ENCODE data around the gene UXT. TPM values are rescaled to one million over a fixed set of nuclear protein-coding genes. Genes with fewer than 3 reads are reported as not detected.
"Not testable (repeated sequence)": the region's sequence is repeated elsewhere in the genome, so short reads cannot be mapped to it uniquely, and the experiment has no call there.

Gene UXT, protein sequence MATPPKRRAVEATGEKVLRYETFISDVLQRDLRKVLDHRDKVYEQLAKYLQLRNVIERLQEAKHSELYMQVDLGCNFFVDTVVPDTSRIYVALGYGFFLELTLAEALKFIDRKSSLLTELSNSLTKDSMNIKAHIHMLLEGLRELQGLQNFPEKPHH
- 86.5 TPM for total RNA-seq
- long read RNA-seq, transcript UXT-201 (7 exons, 574 nt), result major isoform, 19 of 28 reads
- long read RNA-seq, partial matches to known transcripts, result 1 of 28 reads
- long read RNA-seq, other reads (novel, unspliced or antisense), result 4 of 28 reads

DNA sequence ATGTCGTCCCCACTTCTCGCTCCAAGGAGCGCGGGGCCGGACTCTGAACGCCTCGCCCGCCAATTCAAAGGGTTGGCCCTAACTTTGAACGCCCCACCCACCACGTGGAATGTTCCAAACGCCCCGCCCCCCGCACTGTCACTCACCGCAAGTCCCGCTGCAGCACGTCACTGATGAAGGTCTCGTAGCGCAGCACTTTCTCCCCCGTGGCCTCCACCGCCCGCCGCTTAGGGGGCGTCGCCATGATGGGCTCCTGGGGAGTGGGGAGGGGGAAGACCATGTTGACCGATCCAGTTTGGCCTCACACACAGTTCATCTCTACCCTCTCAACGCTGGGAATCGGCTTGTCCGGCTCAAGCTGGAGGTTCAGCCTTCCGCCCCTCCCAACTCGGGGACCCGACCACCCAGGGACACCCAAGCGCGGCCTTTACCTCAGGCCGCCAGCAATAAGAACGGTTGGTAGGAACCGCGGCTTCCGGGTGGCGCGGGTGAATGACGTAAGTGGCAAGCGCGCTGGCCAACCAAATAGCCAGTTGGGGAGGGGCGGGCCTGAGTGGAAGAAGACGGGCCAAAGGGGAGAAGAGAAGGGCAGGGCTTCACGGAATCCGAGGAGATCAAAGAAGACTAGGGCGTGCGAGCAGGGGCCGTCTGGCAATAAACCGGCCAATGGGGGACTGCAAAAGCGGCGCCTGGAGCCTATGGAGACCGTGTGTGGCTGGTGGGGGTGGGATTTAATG is at the start of gene UXT:
UXT (minus strand) TSS at position 497 of the 737 bp plus-strand sequence; CDS start at position 244, 253 bp downstream.
- ATAC-seq (peak; percentile 94), DNase-seq (peak; percentile 90)
- intact Hi-C loops (cut with micrococcal nuclease), result no loop called here

DNA sequence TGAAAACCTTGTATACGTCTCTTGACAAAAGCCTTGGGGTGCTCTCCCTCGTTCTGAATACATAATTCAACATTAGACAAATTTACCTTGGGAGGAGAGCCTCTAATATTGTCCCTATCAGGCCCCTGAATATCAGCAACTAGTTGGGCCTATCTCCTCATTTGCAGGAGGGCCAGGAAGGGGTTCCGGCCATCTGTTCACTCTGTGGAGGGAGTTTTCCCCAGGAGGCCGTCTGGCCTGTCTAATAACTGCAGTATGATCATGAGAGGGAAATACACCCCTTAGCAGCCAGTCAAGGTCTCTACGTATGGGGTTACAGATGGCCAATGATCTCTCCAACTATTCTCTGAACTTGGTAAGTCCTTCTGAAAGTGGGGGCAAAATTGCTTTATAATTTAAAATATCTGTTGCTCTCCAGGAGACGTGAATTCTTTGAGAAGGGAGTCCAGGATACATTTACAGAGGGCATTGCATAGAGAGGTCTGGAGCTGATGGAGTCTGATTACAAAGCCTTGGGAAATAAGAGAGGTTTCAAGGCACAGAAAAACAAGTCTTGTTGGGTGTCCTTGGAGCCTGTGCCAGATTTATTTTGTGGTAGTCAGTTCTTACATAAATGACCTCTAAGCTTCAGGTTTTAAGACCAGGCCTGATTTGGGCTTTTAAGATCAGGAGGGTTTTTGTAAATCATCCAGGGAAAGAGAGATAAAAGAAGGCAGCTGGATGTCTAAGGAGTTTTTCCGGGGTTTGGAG is 48.2 kb upstream of the UXT start:
- ATAC-seq, result no peak

DNA sequence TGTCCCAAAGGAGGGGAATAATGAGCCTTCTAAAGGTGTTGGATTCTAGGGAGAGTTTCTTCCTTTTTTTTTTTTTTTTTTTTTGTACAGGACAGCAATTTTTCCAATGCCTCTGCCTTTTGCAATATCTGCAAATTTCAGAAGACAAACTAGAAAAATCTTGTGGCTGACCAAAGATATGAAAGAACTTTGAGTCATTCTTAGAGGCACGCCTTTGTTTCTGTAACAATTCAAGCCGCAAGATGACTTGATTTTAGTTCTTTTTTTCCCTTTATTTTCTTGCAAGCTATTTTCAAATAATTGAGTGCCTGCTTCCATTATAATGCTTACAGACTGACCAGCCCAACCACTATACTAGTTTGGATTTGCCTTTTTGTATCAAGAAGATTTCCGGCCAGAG is 47.6 kb upstream of the UXT start:
- intact Hi-C loops (cut with micrococcal nuclease), result no loop called here
- DNase-seq, result no peak
- ATAC-seq, result no peak

More for the DNA sequence above, 48.2 kb upstream of the UXT start:
- intact Hi-C loops (cut with micrococcal nuclease), result no loop called here
- DNase-seq, result no peak

DNA sequence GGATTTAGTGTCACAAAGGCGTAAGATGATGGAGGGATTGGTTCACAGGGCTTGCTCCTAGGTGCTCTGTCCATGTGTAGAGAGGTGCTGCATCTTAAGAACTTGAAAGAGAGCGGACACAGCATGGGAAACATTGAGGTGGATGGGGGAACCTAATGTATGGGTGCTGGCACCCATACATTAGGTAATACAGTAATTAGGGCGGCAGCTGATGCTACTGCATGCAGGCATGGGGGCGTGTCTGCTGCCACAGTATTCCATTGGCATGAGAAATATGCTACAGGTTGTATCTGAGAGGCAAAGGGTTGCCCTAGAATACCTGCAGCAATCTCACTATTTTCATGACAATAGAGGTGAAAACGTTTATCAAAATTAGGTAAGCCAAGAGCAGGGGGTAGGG is 45.8 kb upstream of the UXT start:
- no peak for ATAC-seq
- no peak for DNase-seq
- intact Hi-C loops (cut with micrococcal nuclease), result no loop called here

DNA sequence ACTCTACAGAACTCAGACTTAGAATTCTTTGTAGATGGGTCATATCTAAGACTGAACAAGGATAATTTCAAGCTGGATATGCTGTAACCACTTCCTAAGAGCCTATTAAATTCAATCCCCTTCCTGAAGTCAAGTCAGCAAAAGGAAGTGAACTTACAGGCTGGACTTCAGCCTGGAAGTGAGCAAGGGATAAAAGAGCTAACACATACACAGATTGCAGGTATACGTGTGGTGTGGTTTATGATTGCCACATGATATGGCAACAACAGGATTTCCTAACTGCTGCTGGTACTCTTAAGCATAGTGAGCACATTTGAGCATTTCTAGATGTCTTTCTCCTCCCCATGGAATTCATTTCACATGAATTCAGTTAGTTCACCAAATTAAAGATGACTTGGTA is 38.2 kb upstream of the UXT start:
- ATAC-seq (no peak), DNase-seq (no peak)
- intact Hi-C loops (cut with micrococcal nuclease), result no loop called here

DNA sequence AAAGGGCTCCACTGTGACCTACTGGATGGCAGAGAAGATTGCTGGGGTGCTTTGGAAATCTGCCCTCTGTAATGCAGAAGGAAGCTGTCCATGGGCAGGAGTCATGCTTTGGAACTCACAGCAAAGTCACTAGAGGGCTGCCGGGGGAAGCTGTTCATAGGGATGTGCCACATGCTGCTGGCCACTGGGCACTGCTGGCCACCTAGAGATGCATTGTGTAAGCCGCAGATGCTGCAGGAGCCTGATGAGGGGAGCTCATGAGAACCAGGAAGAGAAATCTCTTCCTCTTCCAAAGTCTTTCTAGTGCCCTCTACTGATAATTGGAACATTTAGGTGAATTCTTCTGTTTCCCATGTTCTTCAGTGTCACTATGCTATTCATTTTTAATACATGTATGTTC is 31.2 kb upstream of the UXT start:
- intact Hi-C loops (cut with micrococcal nuclease), result no loop called here
- DNase-seq (no peak), ATAC-seq (no peak)

DNA sequence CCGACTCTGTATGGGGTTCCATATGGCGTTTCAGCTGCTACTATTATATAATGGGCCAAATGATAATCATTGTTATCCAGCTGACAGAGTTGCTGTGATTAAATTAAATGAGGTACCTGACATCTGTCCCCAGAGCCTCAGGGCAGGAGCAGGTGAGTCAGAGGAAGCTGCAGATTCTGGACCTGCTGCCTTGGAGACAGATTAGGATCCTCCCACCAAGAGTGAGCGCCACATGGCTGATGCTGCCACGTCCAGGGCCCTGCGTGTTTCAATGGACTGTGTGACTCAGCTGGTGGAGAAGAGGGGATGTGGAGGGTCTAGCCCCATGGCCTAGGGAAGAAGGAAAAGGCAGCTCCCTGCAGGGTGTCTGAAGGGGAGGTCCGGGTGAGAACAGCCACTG is 28.3 kb upstream of the UXT start:
- no peak for ATAC-seq
- intact Hi-C loops (cut with micrococcal nuclease), result no loop called here
- DNase-seq, result no peak

DNA sequence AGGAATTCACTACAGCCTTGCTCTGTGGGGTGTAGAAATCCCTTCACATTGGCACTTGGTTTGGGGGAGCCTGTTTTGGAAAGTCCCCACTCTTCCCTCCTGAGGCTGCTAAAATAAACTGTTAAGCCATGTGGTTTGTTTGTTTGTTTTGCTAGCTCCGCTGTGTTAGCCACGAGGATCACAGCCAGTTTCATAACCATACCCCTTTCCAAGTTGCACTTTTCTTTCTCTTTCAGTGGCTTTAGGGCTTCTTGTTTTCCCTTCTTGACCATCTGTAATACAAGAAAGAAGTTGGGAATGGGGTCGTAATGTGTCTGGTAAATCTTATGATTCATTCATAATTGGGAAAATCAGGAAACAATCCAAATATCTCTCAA is 24.8 kb upstream of the UXT start:
- intact Hi-C loops (cut with micrococcal nuclease), result no loop called here
- ATAC-seq (no peak), DNase-seq (no peak)

DNA sequence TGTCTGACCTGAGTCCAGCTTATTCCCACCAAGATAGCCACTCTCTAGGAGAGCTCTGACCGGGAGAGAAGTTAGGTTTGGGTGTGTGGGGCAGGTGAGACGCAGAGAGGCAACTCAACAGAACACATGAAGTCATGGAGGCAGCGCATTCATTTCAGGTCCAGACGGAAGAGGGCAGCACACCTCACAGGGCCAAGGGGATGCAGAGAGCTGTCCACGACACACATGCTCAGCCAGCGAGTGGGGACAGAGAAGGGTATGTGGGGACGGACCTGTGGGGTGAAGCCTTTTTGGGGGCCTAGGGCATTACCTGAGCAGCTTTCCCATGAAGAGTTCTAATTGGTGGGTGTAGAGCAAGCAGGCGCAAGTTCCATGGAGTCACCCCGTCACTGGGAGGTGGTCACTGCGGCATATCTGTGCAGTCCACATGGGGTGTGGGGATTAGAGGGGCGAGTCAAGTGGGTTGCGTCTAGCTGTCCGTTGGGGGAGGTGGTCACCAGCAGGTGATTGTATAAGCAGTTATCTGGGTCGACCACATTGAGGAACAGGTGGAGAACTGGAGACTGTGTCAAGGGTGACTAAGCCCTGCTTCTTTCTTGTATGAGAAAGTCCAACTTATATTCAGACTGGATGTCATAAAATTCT is 24.3 kb upstream of the UXT start:
- intact Hi-C loops (cut with micrococcal nuclease), result no loop called here
- DNase-seq, result no peak
- ATAC-seq, result no peak

DNA sequence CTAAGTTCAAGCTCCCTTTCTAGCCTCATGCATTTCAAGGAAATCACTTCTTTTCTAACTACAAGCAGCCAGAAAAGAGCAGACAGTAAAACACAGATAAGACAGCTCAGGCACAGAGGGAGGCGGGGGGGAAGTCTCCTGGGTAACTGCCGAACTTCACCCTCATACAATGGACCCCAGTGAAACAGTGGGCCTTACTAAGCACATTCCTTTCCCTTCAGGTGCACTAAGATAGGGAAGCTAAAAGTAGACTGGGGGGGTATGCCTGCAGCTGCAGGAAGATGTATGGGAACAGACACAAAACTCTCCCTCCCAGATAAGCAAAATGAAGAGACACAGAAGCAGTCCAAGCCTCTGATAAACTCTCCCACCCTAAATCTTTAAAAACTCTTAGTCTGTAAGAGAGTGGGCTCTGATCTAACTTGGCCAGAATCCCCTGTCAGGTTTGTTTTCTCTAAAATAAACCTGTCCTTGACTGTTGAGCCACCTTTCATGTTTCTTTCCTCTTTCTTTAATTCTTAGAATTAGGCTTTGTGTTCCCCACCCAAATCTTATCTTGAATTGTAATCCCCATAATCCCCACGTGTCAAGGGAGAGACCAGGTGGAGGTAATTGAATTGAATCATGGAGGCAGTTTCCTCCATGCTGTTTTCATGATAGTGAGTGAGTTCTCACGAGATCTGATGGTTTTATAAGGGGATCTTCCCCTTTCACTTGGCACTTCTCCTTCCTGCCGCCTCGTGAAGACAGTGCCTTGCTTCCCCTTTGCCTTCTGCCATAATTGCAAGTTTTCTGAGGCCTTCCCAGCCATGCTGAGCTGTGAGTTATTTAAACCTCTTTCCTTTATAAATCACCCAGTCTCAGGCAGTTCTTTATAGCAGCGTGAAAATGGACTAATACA is 17.2 kb upstream of the UXT start:
- ATAC-seq; intact Hi-C loops (cut with micrococcal nuclease); DNase-seq: not testable (repeated sequence)

DNA sequence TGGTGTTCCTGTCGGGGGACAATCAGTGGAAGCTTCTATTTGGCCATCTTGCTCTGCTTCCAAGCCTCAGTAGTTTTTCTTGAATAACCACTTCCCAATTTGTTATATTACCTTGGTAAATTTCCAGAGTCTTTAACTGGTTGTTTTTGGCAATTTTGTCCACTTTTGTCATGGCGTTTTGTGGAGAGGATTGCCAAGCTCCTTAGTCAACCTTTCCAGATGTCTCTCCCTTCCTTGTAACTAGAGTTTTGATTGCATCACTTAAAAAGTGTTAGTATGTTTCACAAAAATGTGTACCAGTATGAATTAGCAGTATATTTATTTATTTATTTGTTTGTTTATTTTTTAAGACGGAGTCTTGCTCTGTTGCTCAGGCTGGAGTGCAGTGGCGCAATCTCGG is 15.8 kb upstream of the UXT start:
- no peak for DNase-seq
- intact Hi-C loops (cut with micrococcal nuclease), result no loop called here
- no peak for ATAC-seq

DNA sequence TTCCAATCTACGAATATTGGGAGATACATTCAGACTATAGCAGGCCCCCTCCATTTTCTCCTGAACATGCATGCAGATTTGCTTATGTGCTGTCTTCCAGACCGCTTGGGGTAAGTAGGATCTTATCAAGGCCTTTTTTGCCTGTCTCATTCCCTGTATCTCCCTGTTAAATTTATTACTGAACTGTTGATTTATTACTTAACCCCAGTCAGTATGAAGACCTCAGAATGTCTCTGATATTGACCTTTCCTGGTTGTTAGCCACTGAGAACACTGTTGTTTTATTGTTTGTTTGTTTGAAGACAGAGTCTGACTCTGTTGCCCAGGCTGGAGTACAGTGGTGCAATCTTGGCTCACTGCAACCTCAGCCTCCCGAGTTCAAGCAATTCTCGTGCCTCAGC is 6.8 kb upstream of the UXT start:
- intact Hi-C loops (cut with micrococcal nuclease); DNase-seq; ATAC-seq: not testable (repeated sequence)

DNA sequence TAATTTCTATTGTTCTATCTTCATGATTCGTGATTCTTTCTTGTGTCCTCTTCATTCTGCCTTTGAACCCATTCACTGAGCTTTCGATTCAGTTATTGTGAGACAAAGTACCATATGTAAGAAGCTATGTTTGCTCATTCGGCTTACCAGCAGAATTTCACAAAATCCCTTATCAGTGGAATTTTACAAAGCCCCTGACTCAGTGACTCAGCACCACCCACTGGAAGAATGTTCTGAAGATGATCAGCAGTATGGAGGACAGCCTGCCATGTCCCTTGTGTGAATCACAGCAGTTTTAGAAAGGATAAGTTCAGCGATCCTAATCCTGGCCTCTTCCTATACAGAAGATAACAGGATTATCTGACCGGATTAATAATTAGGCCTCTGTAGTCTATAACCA is 5.8 kb upstream of the UXT start:
- DNase-seq, result no peak

DNA sequence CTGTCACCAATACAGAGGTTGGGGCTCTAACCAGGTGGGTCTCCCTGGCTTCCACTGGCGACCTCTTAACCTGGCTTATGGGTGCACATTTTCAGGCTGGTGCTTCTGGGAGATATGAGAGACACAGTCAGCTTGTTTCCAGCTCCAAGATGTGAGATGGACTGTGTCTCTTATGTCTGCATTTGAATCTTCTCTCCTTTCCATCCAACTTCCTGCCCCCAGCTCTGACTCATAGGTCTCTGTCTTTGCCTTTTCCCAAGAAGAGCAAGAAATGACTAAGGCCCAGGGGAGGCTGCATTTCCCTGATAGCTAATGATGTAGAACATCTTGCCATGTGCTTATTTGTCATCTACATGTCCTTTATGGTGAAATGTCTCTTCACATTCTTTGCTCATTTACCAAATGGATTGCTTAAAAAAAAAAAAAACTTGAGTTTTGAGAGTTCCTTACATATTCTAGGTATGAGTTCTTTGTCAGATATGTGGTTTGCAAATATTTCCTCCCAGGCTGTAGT is 3.2 kb upstream of the UXT start:
- intact Hi-C loops (cut with micrococcal nuclease), result no loop called here
- no peak for ATAC-seq
- no peak for DNase-seq

More for the DNA sequence above, 5.8 kb upstream of the UXT start:
- intact Hi-C loops (cut with micrococcal nuclease), result no loop called here
- ATAC-seq, result no peak

DNA sequence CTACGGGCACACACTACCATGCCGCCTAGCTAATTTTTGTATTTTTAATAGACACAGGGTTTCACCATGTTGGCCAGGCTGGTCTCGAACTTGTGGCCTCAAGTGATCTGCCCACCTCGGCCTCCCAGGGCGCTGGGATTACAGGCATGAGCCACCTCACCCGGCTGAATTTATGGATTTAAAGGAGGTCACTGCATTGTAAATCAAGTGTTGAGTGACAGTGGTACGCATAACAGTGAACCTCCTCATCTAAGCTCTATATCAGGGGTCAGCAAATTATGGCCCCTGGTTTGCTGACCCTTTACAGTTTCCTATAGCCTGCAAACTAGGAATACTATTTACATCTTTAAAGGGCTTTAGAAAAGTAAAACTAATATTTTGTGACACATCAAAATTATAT is 2.6 kb upstream of the UXT start:
- no peak for DNase-seq
- ATAC-seq, result no peak
- intact Hi-C loops (cut with micrococcal nuclease), result no loop called here

DNA sequence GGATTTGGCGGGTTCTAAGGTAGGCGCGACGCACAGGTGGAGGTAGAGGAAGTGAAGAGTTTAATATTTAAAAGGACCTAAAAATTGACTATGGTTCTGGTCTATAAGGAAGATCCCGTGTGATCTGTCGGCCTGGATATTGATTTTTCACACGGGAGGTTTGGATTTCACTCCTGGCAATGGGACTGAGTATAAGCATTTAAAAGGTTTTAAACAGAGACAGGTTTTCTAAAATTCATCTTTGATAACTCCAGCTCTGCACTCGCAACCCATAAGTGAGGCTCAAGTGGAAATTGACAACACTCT is 394 bp upstream of the UXT start:
- intact Hi-C loops (cut with micrococcal nuclease), result no loop called here
- no peak for DNase-seq
- no peak for ATAC-seq

DNA sequence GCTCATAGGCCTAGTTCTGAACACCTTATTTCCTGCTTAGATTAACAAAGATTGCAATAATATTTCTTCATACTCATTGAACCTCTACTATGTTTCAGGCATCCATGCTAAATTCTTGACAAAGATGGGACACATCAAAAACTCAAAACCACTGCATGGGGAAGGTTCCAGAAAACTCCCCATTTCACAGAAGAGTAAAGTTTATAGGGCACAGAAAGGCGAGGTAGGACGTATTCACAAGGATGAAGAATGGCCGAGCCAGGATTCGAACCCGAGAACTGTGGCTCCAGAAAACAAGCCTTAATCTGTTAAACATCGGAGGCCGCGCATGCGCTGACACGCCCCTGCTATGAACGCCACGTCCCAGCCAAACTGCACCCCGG is 688 bp downstream of the UXT start:
- ATAC-seq (no peak), DNase-seq (no peak)
- intact Hi-C loops (cut with micrococcal nuclease), result no loop called here

DNA sequence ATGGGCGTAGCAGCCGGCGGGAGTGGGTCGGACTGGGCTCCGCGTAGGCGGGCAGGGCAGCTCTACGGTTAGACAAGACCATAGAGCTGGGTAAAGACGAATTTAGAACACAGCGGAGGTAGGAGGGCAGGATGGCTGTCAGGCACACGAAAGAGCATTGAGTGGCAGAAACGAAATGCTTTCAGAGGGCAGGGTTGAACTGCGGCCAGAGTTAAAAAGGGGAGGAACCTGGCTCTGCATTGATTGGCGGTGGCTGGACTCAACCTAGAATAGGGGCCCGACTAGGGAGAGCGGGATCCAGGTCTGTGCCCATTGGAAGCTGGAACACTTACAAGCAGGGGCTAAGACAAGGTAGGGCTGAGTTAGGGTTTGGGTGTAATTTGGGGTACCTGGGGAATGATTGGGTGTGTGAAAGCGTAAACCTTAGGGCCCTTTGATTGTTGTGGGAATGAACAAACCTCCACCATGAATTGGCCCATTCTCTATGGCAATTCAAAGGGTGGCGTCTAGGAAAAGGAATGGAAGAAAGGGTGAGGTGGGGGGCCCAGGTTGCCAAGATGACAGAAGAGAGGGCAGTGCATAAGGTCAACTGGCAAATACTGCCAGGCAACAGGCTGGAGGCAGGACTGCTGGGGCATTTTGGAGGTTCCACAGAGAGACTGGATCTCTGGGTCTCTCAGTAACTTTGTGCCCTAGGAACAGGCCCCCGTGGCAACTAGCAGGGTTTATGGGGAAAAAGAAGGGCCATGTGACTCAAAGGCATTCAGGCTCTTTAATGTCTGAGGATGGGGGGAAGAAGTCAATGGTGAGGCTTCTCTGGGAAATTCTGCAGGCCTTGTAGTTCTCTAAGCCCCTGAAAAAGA is 7.7 kb downstream of the UXT start:
- DNase-seq (no peak), ATAC-seq (no peak)
- intact Hi-C loops (cut with micrococcal nuclease), result no loop called here

Measured in left ventricle myocardium superior (tissue), 1 donor.